GM06990 (cell line): ENCODE measurements around the gene TNNT3.

Experiments used
- DNase-seq: peaks from one replicate; pipeline ENCODE4 v3.0.0-alpha.2; 2011; ENCODE audit not compliant: insufficient read length; ENCODE audit errors: extremely low read depth
- H3K27me3 ChIP-seq: replicated peaks from 2 replicates; pipeline ENCODE4 v1.6.0; 2011; ENCODE audit warnings: low read length; ENCODE audit not compliant: control insufficient read depth, insufficient read depth
- H3K36me3 ChIP-seq: 2 replicates; pipeline ENCODE4 v1.5.1; 2011; ENCODE audit warnings: low read length; ENCODE audit not compliant: control insufficient read depth, insufficient read depth
- H3K4me3 ChIP-seq: replicated peaks from 2 replicates; pipeline ENCODE4 v1.5.1; 2011; ENCODE audit warnings: low read depth, mild to moderate bottlenecking, control low read depth, low read length
- CTCF ChIP-seq: IDR thresholded peaks from 2 replicates; pipeline ENCODE4 v1.5.1; 2011; ENCODE audit warnings: low read length, control low read depth, mild to moderate bottlenecking, inconsistent platforms; ENCODE audit not compliant: insufficient read depth, poor library complexity, severe bottlenecking

Gene TNNT3

GRCh38 chr11:1987024-1987423 is 67.5 kb downstream of the TNNT3 start:
- H3K27me3 ChIP-seq = no peaks in the 10 kb centered on the region
- H3K4me3 ChIP-seq = no peak overlapping the region
- no peak for DNase-seq
- no peak for TF ChIP-seq CTCF
- no peaks in the 10 kb centered on the region for H3K36me3 ChIP-seq

DNA sequence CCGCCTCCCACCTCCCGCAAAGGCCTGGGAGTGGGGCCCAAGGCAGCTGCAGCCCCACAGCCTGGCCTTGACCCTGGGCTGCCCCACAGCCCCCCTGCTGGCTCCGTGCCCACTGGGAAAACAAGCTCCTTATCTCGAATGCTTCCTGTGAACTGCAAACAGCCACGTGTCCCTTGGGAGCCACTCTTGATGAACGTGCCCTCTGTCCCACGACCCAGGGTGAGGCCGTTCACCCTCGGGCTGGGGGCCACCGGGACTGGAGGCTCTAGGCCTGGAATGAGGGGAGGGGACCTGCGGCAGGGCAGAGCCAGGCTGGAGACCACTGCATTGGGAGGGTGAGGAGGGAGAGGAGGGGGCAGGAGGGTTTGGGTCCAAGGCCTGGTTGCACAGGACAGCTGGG is 68.7 kb downstream of the TNNT3 start:
- DNase-seq = no peak
- Histone ChIP-seq H3K27me3 (no peaks in the 10 kb centered on the region), H3K36me3 (no peaks in the 10 kb centered on the region), H3K4me3 (no peak overlapping the region)
- TF ChIP-seq CTCF = no peak
